SK-N-SH (cell line): ENCODE data around the gene ARAP1. TPM values are rescaled to one million over a fixed set of nuclear protein-coding genes. Genes with fewer than 3 reads are reported as not detected.

Experiments used
- CTCF ChIA-PET: fragments of 300-600, 350-600 bp; formaldehyde crosslinking; extraction: SDS; loops from one replicate; lab custom pipeline; 2021; lab: Yijun Ruan, JAX
- POLR2A ChIA-PET: fragments of 350-600 bp; sonication (Branson Sonifier 250); formaldehyde crosslinking; extraction: SDS; loops from one replicate; lab custom pipeline; 2020; ENCODE audit warnings: antibody characterized with exemption, inconsistent platforms; lab: Yijun Ruan, JAX
- DNase-seq: peaks from one replicate; pipeline ENCODE4 v3.0.0; 2012
- H2AFZ ChIP-seq: fragments of 200-600 bp; sonication (generic); 2 replicates; pipeline ENCODE4 v1.8.1; 2016; ENCODE audit warnings: antibody characterized with exemption, mild to moderate bottlenecking, low read depth
- H3F3A ChIP-seq: fragments of 200-600 bp; sonication (generic); replicated peaks from 2 replicates; pipeline ENCODE3; 2016; ENCODE audit warnings: antibody characterized with exemption, mild to moderate bottlenecking; ENCODE audit not compliant: insufficient read depth
- H3K27ac ChIP-seq, 2 experiments: fragments of 200-500 bp in 1 of 2; fragments of 200-600 bp in 1 of 2; sonication (Bioruptor generic) in 1 of 2; sonication (generic), shearing (Covaris generic) in 1 of 2; 2 replicates each; pipeline versions ENCODE4 v1.5.1 to v1.6.1; 2014 to 2016; ENCODE audit warnings: low read depth in 2 of 2, inconsistent platforms in 1 of 2, low read length in 1 of 2, mild to moderate bottlenecking in 1 of 2, mixed read lengths in 1 of 2
- H3K27me3 ChIP-seq: fragments of 200-600 bp; sonication (generic), shearing (Covaris generic); 2 replicates; pipeline ENCODE4 v1.6.1; 2016; ENCODE audit warnings: mixed run types; ENCODE audit not compliant: insufficient read depth
- H3K36me3 ChIP-seq, 2 experiments: fragments of 200-500 bp in 1 of 2; fragments of 200-600 bp in 1 of 2; sonication (Bioruptor generic) in 1 of 2; sonication (generic) in 1 of 2; replicated peaks in 1 of 2; 2 replicates each; pipeline versions ENCODE3 to v1.5.1; 2014 to 2016; ENCODE audit warnings: low read length in 1 of 2, mild to moderate bottlenecking in 1 of 2; ENCODE audit not compliant: insufficient read depth in 2 of 2, control insufficient read depth in 1 of 2
- H3K4me1 ChIP-seq, 2 experiments: fragments of 200-500 bp in 1 of 2; fragments of 200-600 bp in 1 of 2; sonication (Bioruptor generic) in 1 of 2; sonication (generic), shearing (Covaris generic) in 1 of 2; 2 replicates each; pipeline versions ENCODE4 v1.5.1 to v1.6.1; 2014 to 2016; ENCODE audit warnings: low read depth in 1 of 2, low read length in 1 of 2, mixed run types in 1 of 2; ENCODE audit not compliant: insufficient read depth in 2 of 2, control insufficient read depth in 1 of 2
- H3K4me2 ChIP-seq: fragments of 200-600 bp; sonication (generic), shearing (Covaris generic); 2 replicates; pipeline ENCODE4 v1.6.1; 2017; ENCODE audit warnings: mixed run types
- H3K4me3 ChIP-seq, 2 experiments: fragments of 200-500 bp in 1 of 2; fragments of 200-600 bp in 1 of 2; sonication (Bioruptor generic) in 1 of 2; sonication (generic), shearing (Covaris generic) in 1 of 2; 2 replicates each; pipeline versions ENCODE4 v1.5.1 to v1.8.1; 2014 to 2016; ENCODE audit warnings: low read depth in 2 of 2, inconsistent platforms in 1 of 2, low read length in 1 of 2, mild to moderate bottlenecking in 1 of 2, mixed read lengths in 1 of 2, moderate library complexity in 1 of 2
- H3K79me2 ChIP-seq: fragments of 200-600 bp; sonication (generic); 2 replicates; pipeline ENCODE4 v1.8.1; 2017; ENCODE audit warnings: mild to moderate bottlenecking; ENCODE audit not compliant: insufficient read depth
- H3K9ac ChIP-seq: fragments of 200-600 bp; sonication (generic); 2 replicates; pipeline ENCODE4 v1.6.1; 2017; ENCODE audit warnings: mixed run types
- H3K9me2 ChIP-seq: fragments of 200-600 bp; sonication (generic); 2 replicates; pipeline ENCODE4 v1.6.1; 2017; ENCODE audit warnings: mixed run types
- H3K9me3 ChIP-seq: fragments of 200-600 bp; sonication (generic); 2 replicates; pipeline ENCODE4 v1.6.1; 2017; ENCODE audit warnings: mixed run types, mild to moderate bottlenecking, moderate library complexity
- H4K20me1 ChIP-seq: fragments of 200-600 bp; sonication (generic); 2 replicates; pipeline ENCODE4 v1.6.1; 2017; ENCODE audit warnings: mild to moderate bottlenecking, mixed run types; ENCODE audit not compliant: insufficient read depth
- JUND ChIP-seq: IDR thresholded peaks from 2 replicates; pipeline ENCODE4 v1.4.0; 2012
- MEF2A ChIP-seq: IDR thresholded peaks from 2 replicates; pipeline ENCODE4 v1.4.0; 2012; ENCODE audit warnings: low read depth, borderline replicate concordance
- MXI1 ChIP-seq: IDR thresholded peaks from 2 replicates; pipeline ENCODE4 v1.6.1; 2012; ENCODE audit warnings: mild to moderate bottlenecking, low read depth, low read length, improper control_type of control experiment
- NFIC ChIP-seq: IDR thresholded peaks from 2 replicates; pipeline ENCODE4 v1.4.0; 2012; ENCODE audit warnings: borderline replicate concordance
- NRF1 ChIP-seq: IDR thresholded peaks from 2 replicates; pipeline ENCODE4 v1.6.1; 2012; ENCODE audit warnings: low read depth, mild to moderate bottlenecking, low read length
- RAD21 ChIP-seq: IDR thresholded peaks from 2 replicates; pipeline ENCODE4 v1.6.1; 2012; ENCODE audit warnings: mild to moderate bottlenecking, low read length
- SMC3 ChIP-seq: IDR thresholded peaks from 2 replicates; pipeline ENCODE4 v1.6.1; 2012; ENCODE audit warnings: low read depth, low read length, improper control_type of control experiment
- TEAD4 ChIP-seq: IDR thresholded peaks from 2 replicates; pipeline ENCODE4 v1.4.0; 2012; ENCODE audit warnings: mild to moderate bottlenecking, borderline replicate concordance; ENCODE audit not compliant: insufficient read depth
- WGBS: methylation state at CpG from one replicate; pipeline ENCODE4 v1.1.6; 2017; ENCODE audit warnings: low lambda C conversion rate; 5-methylcytosine and 5-hydroxymethylcytosine counted together
- polyA plus RNA-seq, 3 experiments: library from polyadenylated mRNA; depleted of rRNA; stranded (reverse); fragments of >200 nt; gene quantifications; 2 replicates each; pipeline ENCODE4 v1.2.3, GENCODE V29; 2012
- TF ChIP-seq, protein P1 (sequence below): IDR thresholded peaks from 2 replicates; pipeline ENCODE4 v1.4.0; 2012; ENCODE audit warnings: low read depth, borderline replicate concordance
- TF ChIP-seq, protein P2 (sequence below): IDR thresholded peaks from 2 replicates; pipeline ENCODE4 v1.4.0; 2012; ENCODE audit warnings: low read depth, borderline replicate concordance
- TF ChIP-seq, protein P3 (sequence below): fragments of 200-600 bp; sonication (generic); IDR thresholded peaks from 2 replicates; pipeline ENCODE4 v1.6.1; 2017; ENCODE audit warnings: antibody characterized with exemption, mild to moderate bottlenecking, moderate library complexity
- TF ChIP-seq, protein P4 (sequence below): IDR thresholded peaks from 2 replicates; pipeline ENCODE4; 2012

ARAP1 gene
- polyA plus RNA-seq, 1 of the 3 experiments (the other 2 are of a cell fraction): 56.6 TPM

DNA sequence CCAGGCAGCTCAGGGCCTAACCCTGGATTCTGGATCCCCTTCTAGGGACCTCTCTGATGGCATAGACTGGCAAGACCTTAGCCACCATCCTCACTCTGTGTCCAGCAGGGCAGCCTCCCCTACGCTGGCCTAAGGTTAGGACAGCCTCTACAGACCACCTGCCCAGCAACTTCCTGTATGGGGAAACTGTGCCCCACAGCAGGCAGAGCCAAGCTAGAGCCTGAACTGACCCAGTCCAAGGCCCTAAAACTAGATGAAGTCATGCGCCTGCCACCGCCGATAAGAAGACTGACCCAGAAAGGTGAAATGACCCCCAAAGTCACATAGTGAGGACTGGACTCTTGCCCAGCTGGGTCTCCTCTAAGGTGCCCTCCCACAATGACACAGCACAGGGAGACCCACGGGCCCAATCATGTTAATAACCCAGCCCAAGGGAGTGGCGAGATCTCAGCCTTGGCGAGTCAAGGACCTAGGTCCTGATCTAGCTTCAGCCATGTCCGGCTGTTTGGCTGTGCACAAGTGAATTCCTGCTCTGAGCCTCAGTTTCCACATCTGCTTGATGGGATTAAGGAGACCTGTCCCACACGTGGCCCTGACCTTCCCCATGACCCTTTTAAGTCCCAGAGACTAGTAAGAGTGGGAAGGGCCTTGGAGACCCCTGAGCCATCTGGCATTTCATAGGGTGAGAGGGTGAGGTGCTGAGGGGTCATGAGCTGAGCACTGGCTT is 24.1 kb upstream of the ARAP1 start:
- no peaks in the 10 kb centered on the region for H3K79me2 ChIP-seq
- TF ChIP-seq MEF2A (no peak), RAD21 (no peak), JUND (no peak), SMC3 (no peak), NRF1 (no peak)
- TF ChIP-seq, protein P1, sequence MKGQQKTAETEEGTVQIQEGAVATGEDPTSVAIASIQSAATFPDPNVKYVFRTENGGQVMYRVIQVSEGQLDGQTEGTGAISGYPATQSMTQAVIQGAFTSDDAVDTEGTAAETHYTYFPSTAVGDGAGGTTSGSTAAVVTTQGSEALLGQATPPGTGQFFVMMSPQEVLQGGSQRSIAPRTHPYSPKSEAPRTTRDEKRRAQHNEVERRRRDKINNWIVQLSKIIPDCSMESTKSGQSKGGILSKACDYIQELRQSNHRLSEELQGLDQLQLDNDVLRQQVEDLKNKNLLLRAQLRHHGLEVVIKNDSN: no peak
- TF ChIP-seq, protein P2, sequence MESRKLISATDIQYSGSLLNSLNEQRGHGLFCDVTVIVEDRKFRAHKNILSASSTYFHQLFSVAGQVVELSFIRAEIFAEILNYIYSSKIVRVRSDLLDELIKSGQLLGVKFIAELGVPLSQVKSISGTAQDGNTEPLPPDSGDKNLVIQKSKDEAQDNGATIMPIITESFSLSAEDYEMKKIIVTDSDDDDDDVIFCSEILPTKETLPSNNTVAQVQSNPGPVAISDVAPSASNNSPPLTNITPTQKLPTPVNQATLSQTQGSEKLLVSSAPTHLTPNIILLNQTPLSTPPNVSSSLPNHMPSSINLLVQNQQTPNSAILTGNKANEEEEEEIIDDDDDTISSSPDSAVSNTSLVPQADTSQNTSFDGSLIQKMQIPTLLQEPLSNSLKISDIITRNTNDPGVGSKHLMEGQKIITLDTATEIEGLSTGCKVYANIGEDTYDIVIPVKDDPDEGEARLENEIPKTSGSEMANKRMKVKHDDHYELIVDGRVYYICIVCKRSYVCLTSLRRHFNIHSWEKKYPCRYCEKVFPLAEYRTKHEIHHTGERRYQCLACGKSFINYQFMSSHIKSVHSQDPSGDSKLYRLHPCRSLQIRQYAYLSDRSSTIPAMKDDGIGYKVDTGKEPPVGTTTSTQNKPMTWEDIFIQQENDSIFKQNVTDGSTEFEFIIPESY: no peak
- ChIA-PET CTCF (interaction anchor here (0.6 to 4.8 kb wide), 8 partner anchors 9 to 702 kb away, joined by 3 to 33 read pairs (median 4); partner anchors contain the start of gene STARD10), POLR2A (interaction anchor here (0.9 to 1.0 kb wide), 2 partner anchors 18 to 60 kb away, joined by 3 read pairs; no protein-coding TSS in a partner anchor)
- DNase-seq: no peak
- H4K20me1 ChIP-seq: no peaks in the 10 kb centered on the region
- WGBS: 97% methylated on average over 5 of the region's 9 CpGs
- no peak overlapping the region; a peak in 1 of 4 replicates for H3K27ac ChIP-seq
- H3K27me3 ChIP-seq: no peaks in the 10 kb centered on the region
- H3K36me3 ChIP-seq: no peaks in the 10 kb centered on the region
- no peak overlapping the region for H3K4me2 ChIP-seq
- no peak overlapping the region for H2AFZ ChIP-seq
- H3K9me2 ChIP-seq: no peaks in the 10 kb centered on the region
- H3K4me1 ChIP-seq: peaks cover 26 to 84% of the 10 kb centered on the region in 2 experiments
- H3K9ac ChIP-seq: no peak overlapping the region
- no peak overlapping the region for H3K4me3 ChIP-seq
- no peaks in the 10 kb centered on the region for H3K9me3 ChIP-seq
- H3F3A ChIP-seq: no peaks in the 10 kb centered on the region

DNA sequence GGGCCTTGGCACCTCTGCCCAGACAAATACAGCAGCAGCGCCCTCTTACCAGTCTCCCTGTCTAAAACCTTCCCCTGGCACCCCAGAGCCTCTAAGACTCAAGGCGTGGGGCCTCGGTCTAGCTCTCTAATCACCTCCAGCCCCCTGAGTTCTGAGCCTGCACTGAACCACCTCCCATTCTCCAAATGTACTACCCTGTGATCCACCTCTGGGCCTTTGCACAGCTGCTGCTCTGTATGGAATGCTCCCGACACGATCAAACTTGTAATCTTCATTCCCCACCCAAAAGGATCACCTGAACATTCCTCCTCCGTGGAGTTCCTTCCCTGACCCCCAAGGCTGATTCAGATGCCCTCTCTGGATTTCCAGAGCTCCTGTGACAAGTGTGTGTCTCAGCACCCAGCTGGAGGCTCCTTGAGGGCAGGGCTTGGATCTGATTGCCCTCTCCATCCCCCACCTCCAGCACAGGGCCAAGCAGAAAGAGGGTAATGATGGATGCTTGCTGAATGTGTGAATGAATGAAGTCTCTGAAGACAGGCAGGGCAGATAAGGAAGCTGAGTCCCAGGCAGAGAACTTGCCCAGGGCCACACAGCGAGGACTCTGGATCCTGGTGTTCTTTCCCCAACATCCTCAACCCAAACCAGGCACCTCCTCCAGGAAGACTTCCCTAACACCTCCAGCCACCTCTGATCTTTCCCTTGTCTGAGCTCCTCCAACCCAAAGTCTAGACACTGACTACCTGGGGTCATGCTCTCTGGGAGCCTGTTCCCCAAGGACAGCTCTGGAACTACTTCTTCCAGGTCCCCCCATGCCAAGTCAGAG is 23.3 kb upstream of the ARAP1 start:
- H3F3A ChIP-seq: no peaks in the 10 kb centered on the region

More for the DNA sequence above, 23.3 kb upstream of the ARAP1 start:
- no peaks in the 10 kb centered on the region for H4K20me1 ChIP-seq
- no peak overlapping the region for H2AFZ ChIP-seq
- H3K9me3 ChIP-seq: no peaks in the 10 kb centered on the region
- no peaks in the 10 kb centered on the region for H3K36me3 ChIP-seq
- H3K4me3 ChIP-seq: no peak overlapping the region
- H3K4me2 ChIP-seq: no peak overlapping the region
- no peaks in the 10 kb centered on the region for H3K27me3 ChIP-seq
- 94% methylated on average over 7 of the region's 7 CpGs for WGBS
- ChIA-PET POLR2A (interaction anchor here (0.9 to 1.0 kb wide), 2 partner anchors 19 to 59 kb away, joined by 3 read pairs; no protein-coding TSS in a partner anchor), CTCF (interaction anchor here (0.6 to 4.8 kb wide), 9 partner anchors 8 to 703 kb away, joined by 3 to 33 read pairs (median 4); partner anchors contain the start of gene STARD10)
- TF ChIP-seq, protein P3, sequence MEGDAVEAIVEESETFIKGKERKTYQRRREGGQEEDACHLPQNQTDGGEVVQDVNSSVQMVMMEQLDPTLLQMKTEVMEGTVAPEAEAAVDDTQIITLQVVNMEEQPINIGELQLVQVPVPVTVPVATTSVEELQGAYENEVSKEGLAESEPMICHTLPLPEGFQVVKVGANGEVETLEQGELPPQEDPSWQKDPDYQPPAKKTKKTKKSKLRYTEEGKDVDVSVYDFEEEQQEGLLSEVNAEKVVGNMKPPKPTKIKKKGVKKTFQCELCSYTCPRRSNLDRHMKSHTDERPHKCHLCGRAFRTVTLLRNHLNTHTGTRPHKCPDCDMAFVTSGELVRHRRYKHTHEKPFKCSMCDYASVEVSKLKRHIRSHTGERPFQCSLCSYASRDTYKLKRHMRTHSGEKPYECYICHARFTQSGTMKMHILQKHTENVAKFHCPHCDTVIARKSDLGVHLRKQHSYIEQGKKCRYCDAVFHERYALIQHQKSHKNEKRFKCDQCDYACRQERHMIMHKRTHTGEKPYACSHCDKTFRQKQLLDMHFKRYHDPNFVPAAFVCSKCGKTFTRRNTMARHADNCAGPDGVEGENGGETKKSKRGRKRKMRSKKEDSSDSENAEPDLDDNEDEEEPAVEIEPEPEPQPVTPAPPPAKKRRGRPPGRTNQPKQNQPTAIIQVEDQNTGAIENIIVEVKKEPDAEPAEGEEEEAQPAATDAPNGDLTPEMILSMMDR: no peak
- TF ChIP-seq SMC3 (no peak), TEAD4 (no peak), NFIC (no peak), MXI1 (no peak)
- TF ChIP-seq, protein P4, sequence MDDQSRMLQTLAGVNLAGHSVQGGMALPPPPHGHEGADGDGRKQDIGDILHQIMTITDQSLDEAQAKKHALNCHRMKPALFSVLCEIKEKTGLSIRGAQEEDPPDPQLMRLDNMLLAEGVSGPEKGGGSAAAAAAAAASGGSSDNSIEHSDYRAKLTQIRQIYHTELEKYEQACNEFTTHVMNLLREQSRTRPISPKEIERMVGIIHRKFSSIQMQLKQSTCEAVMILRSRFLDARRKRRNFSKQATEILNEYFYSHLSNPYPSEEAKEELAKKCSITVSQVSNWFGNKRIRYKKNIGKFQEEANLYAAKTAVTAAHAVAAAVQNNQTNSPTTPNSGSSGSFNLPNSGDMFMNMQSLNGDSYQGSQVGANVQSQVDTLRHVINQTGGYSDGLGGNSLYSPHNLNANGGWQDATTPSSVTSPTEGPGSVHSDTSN: no peak
- no peak overlapping the region for H3K9ac ChIP-seq
- no peaks in the 10 kb centered on the region for H3K9me2 ChIP-seq
- H3K27ac ChIP-seq: peak overlapping the region in 1 of 2 experiments; percentile 90; a peak in 1 of 4 replicates
- H3K79me2 ChIP-seq: no peaks in the 10 kb centered on the region
- peaks cover 29 to 83% of the 10 kb centered on the region in 2 experiments for H3K4me1 ChIP-seq
- no peak for DNase-seq
